PFSK-1 (cell line): Measurements from ENCODE around the gene ATF7.

Experiments used
- FOXP2 ChIP-seq: optimal IDR thresholded peaks from 2 replicates; pipeline ENCODE3; 2011; ENCODE audit warnings: borderline replicate concordance, control low read depth, inconsistent platforms; ENCODE audit not compliant: insufficient read depth; ENCODE audit errors: extremely low read length, extremely low read depth
- POLR2AphosphoS5 ChIP-seq: IDR thresholded peaks from 2 replicates; pipeline ENCODE4 v1.6.1; 2012; ENCODE audit warnings: low read depth, mild to moderate bottlenecking, control low read depth, low read length, moderate library complexity
- REST ChIP-seq, 2 experiments: IDR thresholded peaks; 2 replicates each; pipeline versions ENCODE4 v1.6.1 to v1.8.0; 2011 to 2012; ENCODE audit warnings: low read depth in 2 of 2, low read length in 2 of 2, control low read depth in 1 of 2, inconsistent platforms in 1 of 2, mild to moderate bottlenecking in 1 of 2, moderate library complexity in 1 of 2; ENCODE audit not compliant: insufficient read depth in 1 of 2
- SIN3A ChIP-seq: IDR thresholded peaks from 2 replicates; pipeline ENCODE4 v1.6.1; 2012; ENCODE audit warnings: mild to moderate bottlenecking, low read length, moderate library complexity, borderline replicate concordance; ENCODE audit not compliant: insufficient read depth
- TAF1 ChIP-seq: IDR thresholded peaks from 2 replicates; pipeline ENCODE4 v1.6.1; 2012; ENCODE audit warnings: low read length, control low read depth, borderline replicate concordance; ENCODE audit not compliant: insufficient read depth

GRCh38 chr12:53492830-53493609 is 133.2 kb downstream of the ATF7 start:
- TF ChIP-seq POLR2AphosphoS5 (peak; percentile 75), TAF1 (0 out of 2 replicates have a peak, but pooled peaks have one; percentile 33), REST (IDR thresholded peaks at IDR 0.05; ENCODE audit: insufficient read depth in 1 of 2, low read depth in 2 of 2, low read length in 2 of 2) (no peak), SIN3A (peak; percentile 37; the same call in 1 of the 2 replicates), FOXP2 (no peak)
